AG10803 (cell line): ENCODE measurements around the gene ADARB1.

Source experiments
- DNase-seq: peaks from one replicate; pipeline ENCODE4 v3.0.0; 2010; ENCODE audit warnings: low read depth
- H3K4me3 ChIP-seq: 2 replicates; pipeline ENCODE4 v1.5.1; 2011; ENCODE audit warnings: mild to moderate bottlenecking, low read length, control low read depth
- CTCF ChIP-seq: conservative IDR thresholded peaks from 2 replicates; pipeline ENCODE4 v1.5.1; 2011; ENCODE audit warnings: mild to moderate bottlenecking, low read length, control low read depth, inconsistent platforms

ADARB1 gene

GRCh38 chr21:45237401-45237800, 163.0 kb downstream of the ADARB1 start:
- H3K4me3 ChIP-seq, result no peak overlapping the region
- no peak for DNase-seq
- no peak for TF ChIP-seq CTCF

- no peak overlapping the region for H3K4me3 ChIP-seq
- no peak for DNase-seq
- TF ChIP-seq CTCF, result no peak
Observed at GRCh38 chr21:45241357-45241756, 167.0 kb downstream of the ADARB1 start.

GRCh38 chr21:45243603-45244002, 169.2 kb downstream of the ADARB1 start:
- no peak for TF ChIP-seq CTCF
- H3K4me3 ChIP-seq, result no peak overlapping the region
- no peak for DNase-seq

- TF ChIP-seq CTCF, result no peak
- DNase-seq, result no peak
- H3K4me3 ChIP-seq, result no peak overlapping the region
Observed at GRCh38 chr21:45244799-45245340, 170.5 kb downstream of the ADARB1 start.

GRCh38 chr21:45246386-45247320, 172.3 kb downstream of the ADARB1 start:
- TF ChIP-seq CTCF, result no peak
- DNase-seq, result no peak
- H3K4me3 ChIP-seq, result no peak overlapping the region

GRCh38 chr21:45248301-45248892, 174.0 kb downstream of the ADARB1 start:
- peak overlapping the region; percentile 48 for H3K4me3 ChIP-seq
- DNase-seq, result no peak
- TF ChIP-seq CTCF, result no peak
